NCI-H1417 (cell line): ENCODE data around the gene LIN28B.
"Not testable (repeated sequence)": the region's sequence is repeated elsewhere in the genome, so short reads cannot be mapped to it uniquely, and the experiment has no call there.

ENCODE experiments used
- DNase-seq, 3 experiments: peaks; one replicate each; lab custom pipeline; 2025; lab: John Stamatoyannopoulos, UW

LIN28B gene

GRCh38 chr6:104956731-104957294 is at the start of gene LIN28B:
TSS of gene LIN28B (plus strand) at chr6:104957107. CDS start at chr6:104957251, 144 bp downstream.
- DNase-seq = no peak

DNA sequence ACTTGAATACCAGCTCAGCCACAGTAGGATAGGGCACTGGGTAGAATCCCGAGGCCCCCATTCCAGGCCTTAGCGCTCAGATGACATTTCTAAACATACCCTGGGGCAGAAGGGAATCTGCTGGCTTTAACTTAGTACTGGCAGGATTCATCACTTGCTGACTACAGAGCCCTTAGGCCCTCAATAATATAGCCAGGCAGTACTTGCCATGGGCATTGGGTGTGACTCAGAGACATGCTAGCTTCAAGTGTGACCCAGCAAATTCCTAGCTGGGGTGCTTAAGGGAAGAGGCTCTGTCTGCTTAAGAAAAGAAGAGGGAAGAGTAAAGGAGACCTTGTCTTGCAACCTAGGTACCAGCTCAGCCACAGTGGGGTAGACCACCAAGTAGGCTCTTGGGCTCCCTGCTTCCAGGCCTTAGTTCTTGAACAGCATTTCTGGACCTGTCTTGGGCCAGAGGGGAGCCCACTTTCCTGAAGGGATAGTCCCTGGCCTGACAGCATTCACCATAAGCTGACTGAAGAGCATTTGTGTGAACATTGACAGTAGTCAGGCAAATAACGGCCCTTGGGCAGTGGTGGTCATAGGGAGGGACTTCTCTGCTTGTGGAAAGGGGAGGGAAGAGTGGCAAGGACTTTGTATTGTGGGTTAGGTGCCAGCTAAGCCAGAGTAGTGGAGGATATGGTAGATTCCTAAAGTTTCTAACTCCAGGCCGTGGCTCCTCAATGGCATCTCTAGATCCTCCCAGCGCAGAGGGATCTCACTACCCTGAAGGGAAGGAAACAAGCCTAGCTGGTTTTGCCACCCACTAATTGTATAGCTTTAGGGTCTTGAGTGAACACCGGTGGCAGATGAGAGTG is 48.6 kb upstream of the LIN28B start:
- DNase-seq = no peak

DNA sequence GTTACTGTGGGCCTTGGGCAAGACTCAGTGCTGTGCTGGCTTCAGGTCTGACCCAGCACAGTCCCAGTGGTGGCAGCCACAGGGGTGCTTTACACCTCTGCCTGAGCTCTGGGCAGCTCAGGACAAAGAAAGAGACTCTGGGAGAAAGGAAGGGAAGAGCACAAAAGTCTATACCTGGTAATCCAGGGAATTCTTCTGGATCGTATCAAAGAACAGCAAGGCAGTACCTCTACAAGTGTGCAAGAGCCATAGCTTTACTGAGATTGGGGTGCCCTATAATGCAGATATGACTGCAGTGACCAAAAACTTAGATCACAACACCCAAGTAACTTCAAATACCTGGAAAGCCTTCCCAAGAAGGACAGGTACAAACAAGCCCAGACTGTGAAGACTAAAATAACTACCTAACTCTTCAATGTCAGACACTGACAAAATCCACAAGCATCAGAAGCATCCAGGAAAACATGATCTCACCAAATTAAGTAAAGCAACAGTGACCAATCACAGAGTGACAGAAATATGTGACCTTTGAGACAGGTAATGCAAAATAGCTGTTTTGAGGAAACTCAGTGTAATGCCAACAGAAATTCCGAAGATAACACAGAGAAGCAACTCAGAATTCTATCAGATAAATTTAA is 47.9 kb upstream of the LIN28B start:
- DNase-seq = no peak

DNA sequence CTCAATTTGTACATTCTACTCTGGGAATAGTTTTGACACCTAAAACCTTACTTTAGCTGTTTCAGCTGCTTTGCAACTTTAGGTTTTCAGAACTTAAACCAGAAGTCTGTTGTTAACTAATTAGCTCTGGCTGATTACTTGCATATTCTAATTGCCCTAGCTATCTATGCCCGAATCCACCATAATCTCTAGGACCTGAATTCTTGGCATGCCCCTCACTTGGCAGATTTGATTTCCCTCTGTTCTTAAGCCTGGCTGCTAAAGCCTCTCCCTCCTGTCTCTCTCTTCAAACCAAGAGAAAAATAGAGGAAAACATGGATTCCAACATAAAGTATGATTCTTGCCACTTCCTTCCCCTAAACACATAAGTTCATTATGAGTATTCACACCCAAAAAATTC is 35.0 kb upstream of the LIN28B start:
- DNase-seq = no peak

- DNase-seq = no peak
Measured at GRCh38 chr6:104928141-104928540, 28.8 kb upstream of the LIN28B start.

- DNase-seq = no peak
Measured at GRCh38 chr6:104929353-104929752, 27.6 kb upstream of the LIN28B start.

DNA sequence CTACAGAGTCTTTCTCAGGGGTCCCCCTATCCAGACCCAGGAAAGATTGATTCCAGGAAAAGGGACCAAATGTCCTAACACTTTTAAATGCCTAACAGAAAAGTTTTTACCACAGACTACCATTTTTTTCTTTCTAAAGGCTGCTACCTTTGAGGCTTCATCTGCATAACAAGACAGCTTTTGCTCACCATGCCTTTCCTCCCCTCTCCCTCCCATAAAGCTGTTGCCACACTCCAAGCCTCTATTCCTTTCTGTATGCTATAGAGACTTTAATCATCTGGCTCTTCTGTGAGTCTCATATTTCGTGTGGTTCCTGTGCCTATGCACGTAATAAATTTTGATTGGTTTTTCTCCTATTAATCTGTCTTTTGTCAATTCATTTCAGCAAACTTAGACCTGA is 26.0 kb upstream of the LIN28B start:
- DNase-seq = no peak

DNA sequence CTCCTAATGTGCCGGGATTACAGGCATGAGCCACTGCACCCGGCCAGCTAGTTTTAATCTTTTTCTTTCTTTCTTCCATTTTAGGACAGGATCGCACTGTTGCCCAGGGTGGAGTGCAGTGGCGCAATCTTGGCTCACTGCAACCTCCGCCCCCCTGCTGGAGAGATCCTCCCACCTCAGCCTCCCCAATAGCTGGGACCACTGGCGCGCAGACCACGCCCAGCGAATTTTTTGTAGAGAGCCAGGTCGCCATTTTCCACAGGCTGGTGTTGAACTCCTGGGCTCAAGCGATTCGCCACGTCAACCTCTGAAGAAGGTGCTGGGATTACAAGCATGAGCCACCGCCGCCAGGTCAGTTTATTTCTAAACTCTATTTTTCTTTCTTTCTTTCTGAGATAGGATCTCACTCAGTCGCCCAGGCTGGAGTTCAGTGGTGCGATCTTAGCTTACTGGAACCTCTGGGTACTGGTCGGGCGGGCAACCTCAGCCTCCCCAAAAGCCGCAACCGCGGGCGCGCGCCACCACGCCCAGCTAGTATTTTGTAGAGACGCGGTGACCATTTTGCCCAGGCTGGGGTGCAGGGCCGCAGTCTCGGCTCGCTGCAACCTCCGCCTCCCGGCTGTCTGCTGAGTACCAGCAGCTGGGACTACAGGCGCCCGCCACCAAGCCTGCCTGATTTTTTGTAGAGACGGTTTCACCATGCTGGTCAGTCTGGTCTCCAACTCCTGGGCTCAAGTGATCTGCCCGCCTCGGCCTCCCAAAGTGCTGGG is 20.0 kb upstream of the LIN28B start:
- no peak for DNase-seq

DNA sequence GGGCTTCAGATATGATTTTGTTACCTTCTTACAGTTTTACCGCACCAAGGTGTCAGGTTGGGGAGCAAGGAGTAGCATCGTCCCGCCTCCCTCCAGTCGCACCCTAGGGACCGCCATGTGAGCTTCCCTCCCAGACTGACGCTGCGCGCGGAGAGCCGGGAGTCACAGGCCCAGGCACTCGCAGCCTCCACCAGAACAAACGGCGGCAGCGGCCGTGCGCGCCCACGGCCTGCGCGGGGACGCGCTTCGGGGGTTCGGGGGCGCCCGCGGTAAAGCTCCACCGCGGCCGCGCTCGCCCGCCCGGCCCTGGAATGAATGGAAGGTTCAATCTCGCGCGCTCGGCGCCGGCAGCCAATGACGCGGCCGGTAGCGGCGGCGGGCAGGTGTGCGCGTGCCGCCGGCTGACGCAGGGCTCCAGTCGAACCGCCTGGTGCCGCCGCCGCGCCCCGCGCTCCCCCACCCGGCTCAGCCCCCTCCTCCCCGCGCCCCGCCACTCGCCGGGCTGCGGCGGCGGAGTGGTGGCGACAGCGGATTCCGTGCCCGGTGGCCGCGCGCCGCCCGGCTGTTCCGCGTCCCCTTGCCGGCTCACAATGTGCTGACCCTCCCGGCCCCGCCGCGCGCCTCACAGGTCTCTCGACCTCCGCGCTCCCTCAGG is 16.5 kb upstream of the LIN28B start:
- DNase-seq = no peak

DNA sequence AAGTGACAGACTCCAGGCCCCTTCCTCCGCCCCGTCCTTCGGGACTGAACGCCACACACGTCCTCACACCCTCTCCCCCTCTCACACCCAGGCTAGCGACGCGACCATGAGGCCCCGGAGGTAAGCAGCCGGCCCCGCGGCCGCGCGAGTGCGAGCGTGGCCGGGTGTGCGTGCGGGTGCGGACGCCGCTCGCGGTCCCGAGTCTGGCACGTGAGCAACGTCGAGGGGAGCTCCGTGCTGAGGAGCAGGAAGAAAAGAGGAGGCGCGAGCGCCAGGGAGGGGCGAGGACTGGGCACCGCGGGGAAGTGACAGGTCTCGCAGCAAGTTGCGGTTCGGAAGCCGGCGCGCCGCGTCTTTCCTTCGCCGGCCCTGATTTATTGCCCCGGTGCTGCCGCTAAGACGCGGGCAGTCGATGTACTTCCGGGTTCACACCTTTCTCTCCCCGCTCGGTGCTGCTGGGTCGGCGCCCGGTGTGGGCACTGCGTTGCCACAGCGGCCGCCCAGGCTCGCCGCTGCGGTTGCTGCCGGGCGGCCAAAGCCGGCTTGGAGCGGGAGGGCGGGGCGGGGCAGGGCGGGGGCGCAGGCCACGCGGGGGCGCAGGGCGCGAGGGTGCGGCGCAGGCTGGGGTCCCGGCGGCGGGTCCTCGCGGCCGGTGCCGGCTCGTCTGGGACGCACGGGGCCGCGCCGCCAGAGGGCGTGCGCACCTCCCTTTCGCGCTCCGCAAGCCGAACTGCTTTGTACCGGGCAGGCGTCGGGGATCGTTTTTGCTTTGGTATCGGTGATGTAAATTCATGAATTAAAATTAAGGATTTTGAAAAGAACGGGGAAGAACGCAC is 15.8 kb upstream of the LIN28B start:
- peak in 1 of 3 experiments; percentile 85 for DNase-seq

DNA sequence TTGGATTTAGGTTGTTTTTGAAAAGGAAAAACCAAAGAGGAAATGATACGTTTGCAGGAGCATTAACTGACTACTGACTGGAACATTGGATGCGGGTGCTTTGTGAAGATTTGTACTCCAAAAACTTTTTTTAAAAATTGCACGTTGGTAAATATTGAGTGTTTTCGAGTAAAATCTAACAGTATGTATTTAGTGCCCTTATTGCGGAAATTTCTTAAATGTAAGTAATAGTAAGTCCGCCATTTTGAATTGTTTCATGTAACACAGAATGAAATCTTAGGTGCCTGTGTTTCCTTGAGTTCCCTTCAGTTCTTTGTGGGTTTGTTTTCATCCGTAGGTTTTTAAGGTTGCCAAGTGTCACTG is 15.2 kb upstream of the LIN28B start:
- DNase-seq = peak in 1 of 3 experiments; percentile 70

GRCh38 chr6:104943781-104944180 is 13.1 kb upstream of the LIN28B start:
- DNase-seq = no peak

- DNase-seq = no peak
Measured at GRCh38 chr6:104949206-104949605, 7.7 kb upstream of the LIN28B start.

DNA sequence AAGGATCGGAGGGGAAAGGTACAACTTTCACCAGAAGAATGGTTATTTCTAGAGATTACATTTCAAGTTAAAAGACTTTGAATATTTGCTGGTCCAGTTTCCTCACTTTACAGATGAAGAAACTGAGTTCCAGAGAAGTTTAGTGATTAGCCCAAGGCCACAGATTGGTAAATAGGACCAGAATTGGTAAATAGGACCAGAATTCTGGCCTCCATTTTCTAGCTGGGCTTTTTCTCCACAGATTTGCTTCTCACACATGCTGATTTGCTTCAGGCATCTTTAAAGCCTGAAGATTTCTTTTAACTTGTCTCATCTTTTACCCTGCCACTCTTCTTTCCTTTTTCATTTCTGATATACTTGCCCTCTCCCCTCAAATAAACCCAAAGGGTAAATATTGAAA is 5.2 kb upstream of the LIN28B start:
- DNase-seq = no peak

- DNase-seq = no peak
Measured at GRCh38 chr6:104952911-104953399, 4.0 kb upstream of the LIN28B start.

DNA sequence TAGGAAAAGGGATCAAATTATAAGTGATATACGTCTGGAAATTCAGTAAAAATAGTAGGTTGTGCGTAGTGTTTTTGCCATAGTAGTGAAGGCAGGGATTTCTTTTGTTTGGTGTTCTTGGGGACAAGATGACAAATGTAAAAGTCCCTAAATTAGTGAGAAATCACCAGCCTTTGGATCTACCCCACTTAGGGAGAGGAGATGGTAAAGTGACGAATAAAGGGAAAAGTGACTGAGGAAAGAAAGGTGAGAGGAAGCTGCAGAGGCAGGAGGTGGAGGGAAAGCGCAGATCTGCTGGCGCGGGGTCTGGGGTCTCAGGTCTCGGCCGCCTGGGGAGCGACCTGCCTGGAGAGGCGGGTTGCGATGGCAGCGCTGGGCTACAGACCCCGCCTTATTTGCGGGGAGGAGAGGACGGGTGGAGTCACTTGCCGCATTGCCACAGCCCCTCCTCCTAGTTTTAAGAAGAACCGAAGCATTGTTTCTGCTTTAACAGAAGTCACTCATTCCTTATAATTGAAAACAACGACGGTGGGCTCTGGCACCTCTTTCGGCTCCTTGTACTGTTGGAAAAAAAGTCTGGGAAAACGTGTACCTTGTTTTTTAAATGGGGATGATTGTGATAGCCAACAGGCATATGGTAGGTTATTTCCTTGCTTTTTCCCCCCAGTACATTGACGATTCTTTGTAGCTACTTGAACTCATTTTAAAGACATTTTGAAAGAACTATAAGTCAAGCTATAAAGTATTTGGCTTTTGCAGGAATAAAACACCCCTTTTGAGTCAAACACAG is 3.3 kb upstream of the LIN28B start:
- not testable (repeated sequence) for DNase-seq

GRCh38 chr6:104954190-104954797 is 2.6 kb upstream of the LIN28B start:
- DNase-seq = no peak

DNA sequence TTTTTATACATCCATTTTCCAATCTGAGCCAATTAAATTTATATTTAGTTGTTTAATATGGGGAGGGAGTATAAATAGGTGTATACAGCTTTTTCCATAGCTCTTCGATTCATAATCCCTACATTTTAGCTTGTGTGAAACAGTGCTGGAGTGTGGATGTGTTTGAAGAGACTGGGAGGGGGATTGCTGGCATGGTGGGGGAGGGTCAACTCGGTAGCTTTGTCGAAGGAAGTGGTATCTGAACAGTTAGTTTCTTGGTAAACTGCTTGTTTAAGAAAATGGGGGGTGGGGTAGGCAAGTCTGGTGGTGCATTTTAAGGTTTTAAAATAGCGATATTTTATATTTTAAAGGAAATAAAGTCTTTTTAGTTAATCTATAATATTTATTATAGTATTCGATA is 1.4 kb upstream of the LIN28B start:
- DNase-seq = no peak

DNA sequence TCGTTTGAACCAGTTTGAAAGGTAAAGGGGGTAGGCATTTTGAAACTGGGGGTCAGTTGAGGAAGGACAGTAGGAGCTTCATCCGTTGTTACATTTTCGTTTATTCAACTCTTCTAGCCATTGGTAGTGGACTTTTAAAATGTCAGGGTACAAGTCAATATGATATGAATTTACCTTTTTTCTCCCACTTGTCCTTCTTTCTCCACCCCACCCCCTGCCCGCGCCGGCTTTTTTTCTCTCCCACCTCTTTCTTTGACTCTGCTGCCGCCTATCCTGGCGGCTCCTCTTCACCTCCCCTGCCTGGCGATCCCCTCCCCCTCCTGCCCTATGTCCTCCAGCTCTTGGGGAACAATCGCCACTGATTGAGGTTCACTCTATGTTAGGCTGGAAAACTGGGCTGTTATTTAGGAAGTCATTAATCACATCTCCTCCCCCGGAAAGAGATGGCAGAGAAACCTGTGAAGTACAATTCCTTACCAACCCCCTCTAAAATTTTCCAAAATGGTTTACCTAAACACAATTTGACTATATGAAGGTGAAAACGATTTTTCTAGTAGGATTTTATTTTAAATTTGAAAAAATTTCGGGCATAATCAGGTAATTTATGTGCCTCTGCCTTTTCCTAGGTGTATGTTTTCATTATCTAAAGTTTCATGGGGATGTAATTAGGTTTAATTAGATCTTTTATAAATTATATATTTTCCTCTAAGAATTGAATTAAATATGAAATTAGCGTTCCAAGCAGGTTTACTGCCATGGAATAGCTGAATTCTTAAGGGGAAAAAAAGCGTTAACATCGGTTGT is 778 bp upstream of the LIN28B start:
- DNase-seq = peak in 1 of 3 experiments; percentile 3
